NK-92 (cell line): Measurements from ENCODE around the gene DYNLT3.

ENCODE experiments used
- DNase-seq: peaks from one replicate; lab custom pipeline; 2025; ENCODE audit not compliant: unreplicated experiment; lab: John Stamatoyannopoulos, UW

Gene DYNLT3

GRCh38 chrX:37844622-37845021, 2.7 kb downstream of the DYNLT3 start:
- DNase-seq = no peak

GRCh38 chrX:37840931-37841330, 6.4 kb downstream of the DYNLT3 start:
- DNase-seq = no peak

GRCh38 chrX:37834937-37835336, 12.4 kb downstream of the DYNLT3 start:
- no peak for DNase-seq

DNA sequence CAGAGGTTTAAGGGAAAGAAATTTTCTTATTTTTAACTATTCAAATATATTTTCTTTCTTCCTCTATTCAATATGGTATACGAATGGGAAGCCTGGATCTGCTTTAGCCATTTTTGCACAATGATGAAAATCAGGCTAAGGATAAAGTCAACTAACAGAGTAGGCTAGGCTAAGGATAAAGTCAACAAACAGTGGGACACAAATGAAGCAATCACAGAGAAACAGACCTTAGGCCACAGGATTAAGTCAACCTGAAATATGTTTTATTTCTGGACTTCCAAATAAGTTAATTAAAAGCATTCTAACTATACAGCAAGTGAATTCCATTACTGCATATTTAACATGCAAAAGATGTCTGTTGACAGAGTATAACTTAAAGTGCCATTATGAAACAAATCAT, 17.0 kb downstream of the DYNLT3 start:
- no peak for DNase-seq

DNA sequence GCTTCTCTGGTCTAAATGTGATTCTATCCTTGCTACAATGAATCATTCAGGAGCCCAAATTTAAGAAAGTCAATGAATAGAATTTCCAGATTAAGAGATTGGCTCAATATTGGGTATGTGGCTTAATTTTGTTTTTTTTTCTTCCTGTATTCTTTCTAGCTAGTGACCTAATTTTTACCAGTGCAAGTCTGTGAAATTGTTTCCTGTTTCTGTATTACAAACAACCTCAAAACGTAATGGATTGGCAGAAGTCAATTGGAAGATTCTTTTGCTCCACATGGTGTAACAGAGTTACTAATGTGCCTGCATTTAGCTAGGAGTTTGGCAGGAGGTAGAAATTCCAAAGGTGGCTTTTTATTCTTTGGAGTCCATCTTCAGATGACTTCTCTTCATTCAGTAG, 17.6 kb downstream of the DYNLT3 start:
- DNase-seq = no peak

GRCh38 chrX:37825215-37825842, 22.0 kb downstream of the DYNLT3 start:
- DNase-seq = no peak

DNA sequence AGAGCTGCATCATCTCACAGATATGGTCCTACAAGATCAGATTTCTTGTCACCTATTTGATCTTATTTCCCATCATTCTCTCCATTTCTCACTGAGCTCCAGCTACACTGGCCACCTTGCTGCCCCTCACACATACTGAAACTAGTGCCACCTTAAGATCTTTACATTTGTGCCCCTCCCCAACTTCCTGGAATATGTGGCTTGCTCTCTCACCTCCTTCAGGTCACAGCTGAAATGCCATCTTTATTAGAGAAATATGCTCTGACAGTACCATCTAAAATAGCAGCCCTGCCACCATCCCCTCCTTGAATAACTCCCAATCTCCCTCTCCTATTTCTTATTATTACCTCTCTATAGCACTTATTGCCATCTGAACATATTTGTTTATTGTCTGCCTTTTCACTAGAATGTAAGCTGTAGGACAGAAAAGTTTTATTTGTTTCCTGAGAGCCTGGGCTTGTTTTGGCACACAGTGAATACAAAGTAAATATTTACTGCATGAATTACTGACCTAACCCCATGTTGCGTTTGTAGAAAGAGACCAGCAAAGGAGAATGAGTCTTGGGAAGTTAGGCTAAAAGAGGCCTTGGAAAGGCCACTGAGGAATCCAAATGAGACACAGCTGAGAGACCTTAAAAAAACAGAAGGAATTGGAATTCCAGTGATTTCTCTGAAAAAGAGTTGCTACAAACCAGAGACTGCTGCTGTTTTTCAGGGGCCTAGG, 22.7 kb downstream of the DYNLT3 start:
- no peak for DNase-seq

GRCh38 chrX:37820646-37821045, 26.7 kb downstream of the DYNLT3 start:
- DNase-seq = no peak

DNA sequence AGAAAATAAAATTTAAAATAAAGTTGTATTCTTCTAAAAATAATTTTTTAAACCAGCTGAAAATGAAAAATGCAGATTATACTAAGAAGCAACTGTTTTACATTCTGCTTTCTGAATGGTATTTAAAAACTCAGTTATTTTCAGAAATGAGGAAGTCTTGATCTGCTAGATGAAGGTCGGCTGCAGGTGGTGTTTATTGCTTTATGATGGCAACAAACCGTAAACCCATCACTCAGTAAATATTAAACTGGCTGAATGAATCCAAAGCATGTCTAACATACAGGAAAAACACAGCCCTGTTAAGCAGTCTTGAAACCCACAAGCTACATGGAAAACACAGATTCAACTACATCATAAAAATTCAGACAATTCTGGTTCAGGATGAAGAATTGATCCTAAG, 29.3 kb downstream of the DYNLT3 start:
- DNase-seq = no peak

DNA sequence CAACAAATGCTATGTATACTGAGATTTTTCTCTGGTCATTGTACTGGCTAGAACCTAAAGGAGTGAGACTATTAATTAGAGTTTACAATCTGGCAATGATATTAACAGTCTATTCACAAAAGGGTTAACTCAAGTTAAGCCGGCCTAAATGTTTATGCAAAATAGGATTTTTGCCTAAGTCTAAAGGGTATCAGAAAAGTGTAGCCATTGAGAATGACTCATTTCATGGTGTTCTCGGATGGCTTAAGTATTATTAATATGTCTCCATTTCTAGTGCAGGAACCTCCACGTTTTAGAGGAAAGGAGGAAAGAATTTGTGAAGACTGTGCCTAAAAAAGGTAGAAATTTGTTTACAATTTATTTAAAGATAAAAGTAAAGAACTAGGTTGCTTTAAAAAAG, 29.8 kb downstream of the DYNLT3 start:
- no peak for DNase-seq

GRCh38 chrX:37817176-37817575, 30.2 kb downstream of the DYNLT3 start:
- DNase-seq = no peak

- no peak for DNase-seq
These were observed 30.6 kb downstream of the DYNLT3 start for GRCh38 chrX:37816766-37817165.

- DNase-seq = no peak
These were observed 32.0 kb downstream of the DYNLT3 start for GRCh38 chrX:37815366-37815765.

DNA sequence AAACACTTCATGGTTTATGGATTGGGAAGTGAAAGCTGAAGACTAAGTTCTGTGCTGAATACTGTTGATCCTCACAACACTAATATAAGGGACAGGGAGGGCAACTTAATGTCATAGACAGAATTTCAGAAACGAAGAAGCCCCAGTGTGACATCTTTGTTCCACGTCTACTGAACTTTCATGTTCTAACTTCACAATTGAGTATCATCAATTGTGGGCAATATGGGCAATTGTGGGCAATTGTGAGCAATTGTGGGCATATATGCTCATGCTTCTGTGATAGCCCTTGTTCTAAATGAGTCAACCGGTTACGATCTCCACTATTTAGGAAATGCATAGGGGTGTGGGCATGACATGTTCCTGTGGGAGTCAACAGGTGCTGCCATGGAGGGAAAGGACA, 33.8 kb downstream of the DYNLT3 start:
- DNase-seq = no peak

GRCh38 chrX:37812110-37812509, 35.3 kb downstream of the DYNLT3 start:
- DNase-seq = no peak

DNA sequence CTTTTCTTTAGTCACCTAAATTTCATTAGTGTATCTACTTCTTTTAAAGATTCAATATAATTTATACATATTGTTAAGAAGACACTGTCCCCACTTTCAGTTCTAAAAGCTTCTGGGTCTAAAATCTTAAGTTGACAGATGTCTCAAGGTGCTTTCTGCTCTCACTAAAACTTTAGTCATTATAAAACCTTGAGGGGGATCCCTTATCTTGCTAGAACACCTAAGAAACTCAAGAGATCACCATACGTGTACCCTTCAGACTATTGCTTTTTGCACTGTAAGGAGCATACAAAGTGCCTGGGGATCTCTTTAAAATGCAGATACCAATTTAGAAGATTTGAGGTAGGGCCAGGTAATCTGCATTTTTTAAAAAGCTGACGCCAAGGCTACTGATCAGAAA, 37.4 kb downstream of the DYNLT3 start:
- no peak for DNase-seq

GRCh38 chrX:37803057-37803456, 44.3 kb downstream of the DYNLT3 start:
- no peak for DNase-seq

GRCh38 chrX:37802028-37802427, 45.3 kb downstream of the DYNLT3 start:
- DNase-seq = no peak

GRCh38 chrX:37800717-37801116, 46.7 kb downstream of the DYNLT3 start:
- no peak for DNase-seq

DNA sequence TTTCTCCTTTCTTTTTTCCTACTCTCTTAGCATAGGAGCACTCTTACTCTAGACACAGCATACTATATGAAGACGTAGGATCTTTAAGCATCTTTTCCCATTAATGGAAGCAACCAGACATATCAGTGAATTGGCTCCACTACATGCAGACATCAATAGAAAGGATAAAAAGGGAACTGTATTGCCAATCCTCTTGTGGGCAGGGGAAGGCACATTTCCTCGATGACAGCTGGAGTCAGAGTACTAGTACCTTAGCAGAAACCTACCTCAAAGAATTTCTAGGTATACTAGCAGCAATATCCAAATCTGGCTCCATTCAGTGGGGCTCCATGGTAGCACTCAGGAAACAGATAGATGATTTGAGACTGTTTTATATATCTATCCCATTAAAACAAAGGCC, 47.4 kb downstream of the DYNLT3 start:
- no peak for DNase-seq

DNA sequence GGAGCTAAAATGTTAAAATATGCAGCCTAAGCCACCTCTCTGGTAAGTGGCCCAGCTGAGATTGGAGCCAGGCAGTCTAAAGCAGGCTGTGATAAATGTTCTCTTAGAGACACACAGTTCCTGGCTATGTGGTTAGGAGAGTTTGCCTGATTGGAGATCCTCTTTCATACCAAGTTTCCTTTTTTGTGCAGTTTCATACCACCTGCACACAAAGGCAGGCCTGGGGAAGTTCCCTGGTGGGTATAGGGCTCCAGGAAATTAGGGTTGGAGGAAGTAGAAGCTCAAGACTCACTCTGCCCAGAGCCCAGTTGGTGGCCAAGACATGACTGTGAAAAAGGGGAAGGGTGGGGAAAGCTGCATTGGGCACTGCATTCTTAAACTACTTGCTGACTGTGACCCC, 50.6 kb downstream of the DYNLT3 start:
- DNase-seq = no peak

DNA sequence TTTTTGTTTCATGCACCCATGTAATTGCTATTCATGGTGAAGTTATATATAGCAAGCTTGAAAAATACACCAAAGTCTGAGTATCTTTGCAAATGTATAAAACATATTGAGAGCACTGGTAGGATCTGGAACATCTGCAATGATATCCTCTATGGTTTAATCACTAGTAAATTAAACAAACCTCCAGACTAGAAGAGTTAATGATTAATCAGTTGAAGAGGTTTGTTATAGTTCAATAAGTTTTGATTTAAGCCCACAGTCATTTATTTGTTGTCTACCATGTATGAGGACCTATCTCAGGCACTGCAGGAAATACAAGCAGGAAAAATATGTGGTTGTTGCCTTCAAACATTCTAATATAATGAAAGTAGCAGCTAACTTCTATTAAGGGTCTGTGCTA, 51.1 kb downstream of the DYNLT3 start:
- no peak for DNase-seq
